ENCODE measurements around the gene EPOP. TPM values are rescaled to one million over a fixed set of nuclear protein-coding genes. Genes with fewer than 3 reads are reported as not detected.
A peak's percentile ranks its signal among the peaks of the same experiment; 100 is the strongest.

Gene EPOP
- total RNA-seq, 1 experiment from 2014 or later: 8.4 TPM

GRCh38 chr17:38702916-38703741, 28.4 kb upstream of the EPOP start:
- H4K20me1 ChIP-seq (ENCODE audit: insufficient read depth): peaks cover 19% of the 10 kb centered on the region

DNA sequence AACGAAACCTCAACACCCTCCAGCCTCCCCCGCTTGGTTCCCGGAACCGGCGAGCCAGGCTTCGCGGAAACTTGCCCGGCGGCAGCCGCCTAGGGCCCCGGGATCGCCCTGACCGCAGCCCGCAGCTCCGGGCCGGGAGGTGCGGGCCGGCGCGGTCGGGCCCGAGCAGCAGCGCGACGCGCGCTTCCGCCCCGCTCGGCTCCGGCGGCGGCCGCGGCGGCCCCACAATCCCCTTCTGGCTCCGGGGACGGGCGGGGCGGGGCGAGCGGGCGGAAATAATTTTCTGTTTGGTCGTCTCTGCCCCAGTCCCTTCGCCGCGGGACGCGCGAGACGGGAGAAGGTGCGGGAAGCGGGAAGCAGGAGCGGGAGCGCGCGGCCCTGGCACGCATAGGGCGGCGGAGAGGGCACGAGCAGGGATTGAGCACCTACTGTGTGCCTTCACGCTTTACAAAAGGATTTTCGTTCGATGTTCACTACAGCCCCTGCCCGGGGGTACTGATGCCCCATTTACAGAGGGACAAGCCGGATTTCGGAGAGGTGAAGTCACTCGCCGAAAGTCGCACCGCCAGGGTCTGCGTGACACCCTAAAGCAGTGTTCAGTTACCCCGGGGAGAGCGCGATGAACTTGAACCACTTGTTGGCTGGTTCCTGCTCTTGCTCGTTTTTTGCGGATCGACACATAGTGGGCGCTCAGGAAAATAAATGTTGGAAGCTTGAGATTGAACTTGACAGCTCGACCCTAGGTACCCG, 27.6 kb upstream of the EPOP start:
- Histone ChIP-seq H3K27me3 (ENCODE audit: insufficient read depth, low read depth) (no peaks in the 10 kb centered on the region), H4K20me1 (ENCODE audit: insufficient read depth) (peaks cover 12% of the 10 kb centered on the region), H3K4me3 (peak overlapping the region; percentile 99), H3K36me3 (ENCODE audit: low read depth) (no peaks in the 10 kb centered on the region), H3F3A (ENCODE audit: insufficient read depth, low read depth) (peaks cover 49% of the 10 kb centered on the region), H3K4me2 (peak overlapping the region; percentile 99), H3K4me1 (replicated peaks; ENCODE audit: insufficient read depth) (peaks cover 23% of the 10 kb centered on the region), H3K9me2 (ENCODE audit: insufficient read depth) (no peaks in the 10 kb centered on the region), H3K9me3 (ENCODE audit: insufficient read depth, low read depth) (no peaks in the 10 kb centered on the region), H3K27ac (peak overlapping the region; percentile 82), H3K79me2 (ENCODE audit: low read depth) (peaks cover 41% of the 10 kb centered on the region), H2AFZ (peak overlapping the region; percentile 85)
- DNase-seq: peak; percentile 78 to 82
- TF ChIP-seq, protein P1, sequence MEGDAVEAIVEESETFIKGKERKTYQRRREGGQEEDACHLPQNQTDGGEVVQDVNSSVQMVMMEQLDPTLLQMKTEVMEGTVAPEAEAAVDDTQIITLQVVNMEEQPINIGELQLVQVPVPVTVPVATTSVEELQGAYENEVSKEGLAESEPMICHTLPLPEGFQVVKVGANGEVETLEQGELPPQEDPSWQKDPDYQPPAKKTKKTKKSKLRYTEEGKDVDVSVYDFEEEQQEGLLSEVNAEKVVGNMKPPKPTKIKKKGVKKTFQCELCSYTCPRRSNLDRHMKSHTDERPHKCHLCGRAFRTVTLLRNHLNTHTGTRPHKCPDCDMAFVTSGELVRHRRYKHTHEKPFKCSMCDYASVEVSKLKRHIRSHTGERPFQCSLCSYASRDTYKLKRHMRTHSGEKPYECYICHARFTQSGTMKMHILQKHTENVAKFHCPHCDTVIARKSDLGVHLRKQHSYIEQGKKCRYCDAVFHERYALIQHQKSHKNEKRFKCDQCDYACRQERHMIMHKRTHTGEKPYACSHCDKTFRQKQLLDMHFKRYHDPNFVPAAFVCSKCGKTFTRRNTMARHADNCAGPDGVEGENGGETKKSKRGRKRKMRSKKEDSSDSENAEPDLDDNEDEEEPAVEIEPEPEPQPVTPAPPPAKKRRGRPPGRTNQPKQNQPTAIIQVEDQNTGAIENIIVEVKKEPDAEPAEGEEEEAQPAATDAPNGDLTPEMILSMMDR (conservative IDR thresholded peaks at IDR 0.05): no peak
- no peak for TF ChIP-seq EZH2 (IDR thresholded peaks at IDR 0.05; ENCODE audit: low read depth)
- POLR2A ChIA-PET (ENCODE audit: unreplicated experiment): interaction anchor here (0.5 to 0.7 kb wide), 2 partner anchors 29 to 435 kb away, joined by 3 to 8 read pairs; no protein-coding TSS in a partner anchor
- CTCF ChIA-PET: interaction anchor here (0.7 kb wide), 1 partner anchor 99 kb away, joined by 3 read pairs; no protein-coding TSS in a partner anchor
- intact Hi-C loops (cut with micrococcal nuclease; ENCODE audit: unreplicated experiment): loop anchor here (2.0 kb wide), 1 partner anchor 28 kb away; the partner anchor contains the start of gene EPOP
- TSS peak; percentile 77 for BruUV-seq (replicated peaks)

More at GRCh38 chr17:38702916-38703741, 28.4 kb upstream of the EPOP start:
- peak overlapping the region; percentile 83 for H2AFZ ChIP-seq
- H3F3A ChIP-seq (ENCODE audit: insufficient read depth, low read depth): peaks cover 49% of the 10 kb centered on the region
- H3K36me3 ChIP-seq (ENCODE audit: low read depth): peaks cover 5% of the 10 kb centered on the region; the same call in 1 of the 2 replicates
- no peaks in the 10 kb centered on the region for H3K9me3 ChIP-seq (ENCODE audit: insufficient read depth, low read depth)
- CTCF ChIA-PET: interaction anchor here (0.7 kb wide), 1 partner anchor 100 kb away, joined by 3 read pairs; no protein-coding TSS in a partner anchor
- DNase-seq: no peak
- H3K4me1 ChIP-seq (replicated peaks; ENCODE audit: insufficient read depth): peaks cover 23% of the 10 kb centered on the region
- no peaks in the 10 kb centered on the region for H3K9me2 ChIP-seq (ENCODE audit: insufficient read depth)
- H3K4me3 ChIP-seq: peak overlapping the region; percentile 99
- TSS peak; percentile 22 for BruUV-seq (replicated peaks)
- H3K27ac ChIP-seq: peak overlapping the region; percentile 82
- no peaks in the 10 kb centered on the region for H3K27me3 ChIP-seq (ENCODE audit: insufficient read depth, low read depth)
- TF ChIP-seq, protein P1 (conservative IDR thresholded peaks at IDR 0.05): no peak
- TF ChIP-seq EZH2 (IDR thresholded peaks at IDR 0.05; ENCODE audit: low read depth): no peak
- peak overlapping the region; percentile 99 for H3K4me2 ChIP-seq
- POLR2A ChIA-PET (ENCODE audit: unreplicated experiment): no interaction called here
- H3K79me2 ChIP-seq (ENCODE audit: low read depth): peaks cover 49% of the 10 kb centered on the region
- intact Hi-C loops (cut with micrococcal nuclease; ENCODE audit: unreplicated experiment): loop anchor here (2.0 kb wide), 1 partner anchor 28 kb away; the partner anchor contains the start of gene EPOP

GRCh38 chr17:38701504-38702165, 26.9 kb upstream of the EPOP start:
- H2AFZ ChIP-seq: peak overlapping the region; percentile 85
- no peak for DNase-seq
- no peaks in the 10 kb centered on the region for H3K9me3 ChIP-seq (ENCODE audit: insufficient read depth, low read depth)
- BruUV-seq (replicated peaks): TSS peak; percentile 37
- ChIA-PET POLR2A (ENCODE audit: unreplicated experiment) (interaction anchor here (0.5 to 0.7 kb wide), 3 partner anchors 23 to 436 kb away, joined by 3 to 8 read pairs (median 4); no protein-coding TSS in a partner anchor), CTCF (no interaction called here)
- no peaks in the 10 kb centered on the region for H3K9me2 ChIP-seq (ENCODE audit: insufficient read depth)
- H3K4me2 ChIP-seq: peak overlapping the region; percentile 94
- intact Hi-C loops (cut with micrococcal nuclease; ENCODE audit: unreplicated experiment): loop anchor here (2.0 kb wide), 1 partner anchor 27 kb away; the partner anchor contains the start of gene EPOP
- H3K4me3 ChIP-seq: peak overlapping the region; percentile 99
- no peak for TF ChIP-seq EZH2 (IDR thresholded peaks at IDR 0.05; ENCODE audit: low read depth)
- TF ChIP-seq, protein P1 (conservative IDR thresholded peaks at IDR 0.05): no peak
- H3K79me2 ChIP-seq (ENCODE audit: low read depth): peaks cover 34% of the 10 kb centered on the region
- H4K20me1 ChIP-seq (ENCODE audit: insufficient read depth): peaks cover 5% of the 10 kb centered on the region
- H3K27me3 ChIP-seq (ENCODE audit: insufficient read depth, low read depth): no peaks in the 10 kb centered on the region
- no peaks in the 10 kb centered on the region for H3K36me3 ChIP-seq (ENCODE audit: low read depth)
- H3F3A ChIP-seq (ENCODE audit: insufficient read depth, low read depth): peaks cover 46% of the 10 kb centered on the region
- peak overlapping the region; percentile 82 for H3K27ac ChIP-seq
- peaks cover 17% of the 10 kb centered on the region for H3K4me1 ChIP-seq (replicated peaks; ENCODE audit: insufficient read depth)
